Measurements from ENCODE around the gene NUDT11. TPM values are rescaled to one million over a fixed set of nuclear protein-coding genes. Genes with fewer than 3 reads are reported as not detected.
"Not testable (repeated sequence)": the region's sequence is repeated elsewhere in the genome, so short reads cannot be mapped to it uniquely, and the experiment has no call there.

The NUDT11 gene
- total RNA-seq, 1 experiment from 2014 or later: 23.6 TPM

DNA sequence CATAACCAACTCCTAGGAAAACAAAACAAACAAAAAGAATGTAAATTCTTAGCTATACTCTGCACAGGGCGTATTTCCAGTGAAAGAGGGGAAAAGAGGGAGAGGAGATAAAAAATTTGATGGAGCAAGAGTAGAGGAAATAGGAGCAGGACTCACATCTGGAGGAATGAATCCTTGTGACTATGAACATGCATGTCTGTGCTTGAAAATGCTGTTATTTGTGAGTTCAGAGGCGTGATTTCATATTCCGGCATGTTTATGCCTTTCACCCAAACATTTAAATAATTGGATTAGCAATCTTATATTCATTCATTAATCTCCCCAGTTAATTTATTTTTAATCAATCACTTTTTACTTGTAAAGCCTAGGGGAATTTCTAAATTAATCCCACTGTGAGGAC lies 11.2 kb upstream of the NUDT11 start:
- Mint-ChIP-seq H3K4me1 (no peaks in the 10 kb centered on the region), H3K36me3 (ENCODE audit: insufficient read depth in 1 of 3, low read depth in 3 of 3) (no peaks in the 10 kb centered on the region; a peak in 2 of 7 replicates)

GRCh38 chrX:51495701-51496488 lies 497 bp downstream of the NUDT11 start:
- H4K20me1 ChIP-seq (ENCODE audit: control insufficient read depth, insufficient read depth, insufficient read length); H3K27ac ChIP-seq (ENCODE audit: insufficient read length, low read depth, low read length): not testable (repeated sequence)
- WGBS (ENCODE audit: extremely low coverage, insufficient read length, low lambda C conversion rate): no CpG with 5 or more reads among the region's 60 CpGs

More for the DNA sequence above, 11.2 kb upstream of the NUDT11 start:
- Histone ChIP-seq H2BK15ac (ENCODE audit: low read depth, low read length) (no peak overlapping the region), H2BK20ac (ENCODE audit: low read depth, low read length, poor library complexity, severe bottlenecking) (no peak overlapping the region), H2AK5ac (ENCODE audit: insufficient read length, low read length) (no peak overlapping the region), H3K14ac (ENCODE audit: insufficient read depth, low read length) (no peak overlapping the region), H3K9ac (ENCODE audit: extremely low read depth, insufficient read length, low read length) (no peak overlapping the region), H4K5ac (ENCODE audit: insufficient read length, low read depth, low read length) (no peak overlapping the region), H2AFZ (ENCODE audit: low read length) (no peak overlapping the region), H3T11ph (ENCODE audit: low read length) (no peak overlapping the region), H2BK12ac (ENCODE audit: insufficient read length, low read depth, low read length) (no peak overlapping the region), H3K4ac (ENCODE audit: low read depth, low read length) (no peak overlapping the region), H4K91ac (ENCODE audit: insufficient read length, low read depth, low read length) (no peak overlapping the region), H4K20me1 (ENCODE audit: control insufficient read depth, insufficient read depth, insufficient read length) (no peaks in the 10 kb centered on the region), H3K23ac (ENCODE audit: insufficient read length, low read depth, low read length) (no peak overlapping the region), H4K8ac (replicated peaks; ENCODE audit: insufficient read length, low read depth, low read length) (no peak overlapping the region), H3K4me1 (ENCODE audit: insufficient read depth, low read length) (no peaks in the 10 kb centered on the region), H3K27me3 (ENCODE audit: insufficient read depth, low read length) (no peaks in the 10 kb centered on the region), H3K4me2 (ENCODE audit: insufficient read depth, insufficient read length, low read length) (no peak overlapping the region), H3K79me2 (ENCODE audit: insufficient read depth, low read length) (no peaks in the 10 kb centered on the region), H3K18ac (ENCODE audit: insufficient read length, low read depth, low read length) (no peak overlapping the region), H3K23me2 (ENCODE audit: insufficient read length, low read depth, low read length, poor library complexity, severe bottlenecking) (no peaks in the 10 kb centered on the region), H3K9me3 (ENCODE audit: control insufficient read depth, low read depth, low read length) (peaks cover 40% of the 10 kb centered on the region), H3K27ac (ENCODE audit: insufficient read length, low read depth, low read length) (no peak overlapping the region), H2BK5ac (ENCODE audit: insufficient read length, low read length) (no peak overlapping the region), H2BK120ac (ENCODE audit: low read depth, low read length, poor library complexity, severe bottlenecking) (no peak overlapping the region), H3K79me1 (ENCODE audit: insufficient read depth, low read depth, low read length, poor library complexity, severe bottlenecking) (no peaks in the 10 kb centered on the region), H3K56ac (ENCODE audit: insufficient read length, low read depth, low read length) (no peak overlapping the region)
- no peak for DNase-seq
- Mint-ChIP-seq H3K27me3 (ENCODE audit: low read depth) (peaks cover 2% of the 10 kb centered on the region), H3K4me3 (no peak overlapping the region), H3K27ac (no peak overlapping the region), H3K9me3 (peaks cover 65 to 77% of the 10 kb centered on the region in 2 experiments)
- no peak for TF ChIP-seq CTCF (conservative IDR thresholded peaks at IDR 0.05)
- WGBS (ENCODE audit: extremely low coverage, insufficient read length, low lambda C conversion rate): no CpG with 5 or more reads among the region's 3 CpGs

More at GRCh38 chrX:51495701-51496488, 497 bp downstream of the NUDT11 start:
- not testable (repeated sequence) for H3K4ac ChIP-seq (ENCODE audit: low read depth, low read length); H2BK15ac ChIP-seq (ENCODE audit: low read depth, low read length); H3K79me1 ChIP-seq (ENCODE audit: insufficient read depth, low read depth, low read length, poor library complexity, severe bottlenecking); H2BK5ac ChIP-seq (ENCODE audit: insufficient read length, low read length); H3K23me2 ChIP-seq (ENCODE audit: insufficient read length, low read depth, low read length, poor library complexity, severe bottlenecking); H3K79me2 ChIP-seq (ENCODE audit: insufficient read depth, low read length); H4K91ac ChIP-seq (ENCODE audit: insufficient read length, low read depth, low read length); H2BK20ac ChIP-seq (ENCODE audit: low read depth, low read length, poor library complexity, severe bottlenecking); H3K4me1 ChIP-seq (ENCODE audit: insufficient read depth, low read length); H3K4me1 Mint-ChIP-seq; H3T11ph ChIP-seq (ENCODE audit: low read length); H3K18ac ChIP-seq (ENCODE audit: insufficient read length, low read depth, low read length); H3K23ac ChIP-seq (ENCODE audit: insufficient read length, low read depth, low read length); H3K27me3 ChIP-seq (ENCODE audit: insufficient read depth, low read length); H2BK12ac ChIP-seq (ENCODE audit: insufficient read length, low read depth, low read length); H2BK120ac ChIP-seq (ENCODE audit: low read depth, low read length, poor library complexity, severe bottlenecking); H4K8ac ChIP-seq (replicated peaks; ENCODE audit: insufficient read length, low read depth, low read length); H4K5ac ChIP-seq (ENCODE audit: insufficient read length, low read depth, low read length); H2AK5ac ChIP-seq (ENCODE audit: insufficient read length, low read length); H2AFZ ChIP-seq (ENCODE audit: low read length); H3K56ac ChIP-seq (ENCODE audit: insufficient read length, low read depth, low read length)
- H3K27me3 Mint-ChIP-seq (ENCODE audit: low read depth): peaks cover 11% of the 10 kb centered on the region
- peak overlapping the region; percentile 83 to 89 for H3K4me3 Mint-ChIP-seq
- H3K36me3 Mint-ChIP-seq (ENCODE audit: insufficient read depth in 1 of 3, low read depth in 3 of 3): peaks cover 8 to 13% (median 8%) of the 10 kb centered on the region in 3 experiments; a peak in 6 of 7 replicates
- H3K27ac Mint-ChIP-seq: peak overlapping the region in 2 of 3 experiments; percentile 61 to 84; a peak in 3 of 7 replicates
- Histone ChIP-seq H3K14ac (ENCODE audit: insufficient read depth, low read length) (peak overlapping the region; percentile 80; the same call in 1 of the 2 replicates), H3K4me2 (ENCODE audit: insufficient read depth, insufficient read length, low read length) (peak overlapping the region; percentile 51), H3K9ac (ENCODE audit: extremely low read depth, insufficient read length, low read length) (peak overlapping the region; percentile 4), H3K9me3 (ENCODE audit: control insufficient read depth, low read depth, low read length) (peaks cover 26% of the 10 kb centered on the region)
- peaks cover 43 to 66% of the 10 kb centered on the region in 2 experiments for H3K9me3 Mint-ChIP-seq
- peak; percentile 31 for DNase-seq
